Stimulated activated CD8-positive, alpha-beta memory T cell treated with anti-CD3 and anti-CD28 coated beads, Interleukin-4, amount 100 ng/mL, for 24 hours (primary cell): ENCODE data around the gene SIAH3.
"Not testable (repeated sequence)": the region's sequence is repeated elsewhere in the genome, so short reads cannot be mapped to it uniquely, and the experiment has no call there.

Experiments used
- DNase-seq: peaks from one replicate; pipeline ENCODE4 v3.0.0-alpha.2; 2020; ENCODE audit warnings: low read depth

SIAH3 gene

DNA sequence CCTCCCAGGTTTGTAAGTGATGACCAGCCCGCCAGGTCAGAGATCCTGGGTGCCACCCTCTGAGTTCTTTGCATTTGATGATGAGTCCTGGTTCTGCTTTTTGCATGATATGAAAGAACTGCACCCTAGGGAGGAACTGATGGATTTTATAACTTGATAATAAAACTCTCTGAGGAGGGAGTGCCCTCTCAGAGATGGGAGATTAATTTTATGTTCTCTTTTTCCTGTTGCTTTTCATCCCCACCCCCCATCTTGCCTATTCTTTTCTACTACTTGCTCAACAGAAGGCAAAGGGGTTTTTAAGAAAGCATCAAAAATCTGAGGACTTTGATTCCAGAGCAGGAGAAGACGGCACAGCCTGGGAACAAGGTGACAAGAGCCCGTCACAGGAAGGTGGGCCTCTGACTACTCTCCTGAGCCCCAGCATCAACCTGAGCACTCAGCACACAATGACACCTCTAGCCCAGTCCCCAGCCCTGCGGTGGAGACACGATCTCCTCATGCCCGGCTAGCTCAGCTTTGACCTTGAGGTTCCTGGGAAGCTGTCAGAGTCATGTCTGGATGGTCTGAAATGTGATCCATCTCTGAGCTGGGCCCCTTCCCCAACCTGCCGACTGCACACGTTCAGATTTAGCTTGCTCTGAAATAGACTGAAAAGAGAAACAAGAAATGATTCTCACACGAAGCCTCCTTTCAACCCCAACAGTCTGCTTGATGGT is 69.1 kb downstream of the SIAH3 start:
- DNase-seq = no peak

DNA sequence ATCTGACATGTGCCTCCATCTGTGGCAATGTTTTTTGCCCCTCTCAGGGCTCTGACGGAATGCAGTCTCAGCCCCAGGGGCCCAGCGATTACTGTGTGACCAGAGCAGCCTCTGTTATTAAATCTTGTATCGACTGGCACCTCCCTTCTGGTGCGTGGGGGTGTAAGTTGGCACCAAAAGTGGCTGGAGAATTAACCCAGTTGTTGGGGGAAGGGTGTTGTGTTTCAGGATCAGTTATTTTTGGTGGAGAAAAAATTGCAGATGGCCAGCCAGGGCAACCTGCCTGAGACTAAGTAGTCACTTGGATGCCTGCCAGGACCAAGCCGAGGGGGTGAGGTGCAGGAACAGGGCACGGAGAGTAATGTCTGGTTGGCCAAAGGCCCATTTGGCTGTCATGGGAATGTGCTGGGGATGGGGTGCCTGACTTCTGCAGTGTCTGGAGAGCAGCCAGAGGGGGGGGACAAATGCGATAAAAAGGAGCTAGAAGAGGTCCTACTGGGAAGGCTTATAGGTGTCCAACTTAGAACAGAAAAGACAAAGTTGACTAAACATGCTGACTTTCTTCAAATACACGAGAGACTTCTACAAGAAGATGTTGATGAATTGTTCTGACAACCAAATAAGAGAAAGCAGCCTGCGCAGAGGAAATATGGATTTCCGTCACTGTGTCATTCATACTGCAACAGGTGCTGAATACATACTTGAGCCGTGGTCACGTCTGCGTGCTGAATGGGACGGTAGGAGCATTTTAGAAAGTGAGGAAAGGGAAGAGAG is 69.8 kb downstream of the SIAH3 start:
- DNase-seq = no peak

DNA sequence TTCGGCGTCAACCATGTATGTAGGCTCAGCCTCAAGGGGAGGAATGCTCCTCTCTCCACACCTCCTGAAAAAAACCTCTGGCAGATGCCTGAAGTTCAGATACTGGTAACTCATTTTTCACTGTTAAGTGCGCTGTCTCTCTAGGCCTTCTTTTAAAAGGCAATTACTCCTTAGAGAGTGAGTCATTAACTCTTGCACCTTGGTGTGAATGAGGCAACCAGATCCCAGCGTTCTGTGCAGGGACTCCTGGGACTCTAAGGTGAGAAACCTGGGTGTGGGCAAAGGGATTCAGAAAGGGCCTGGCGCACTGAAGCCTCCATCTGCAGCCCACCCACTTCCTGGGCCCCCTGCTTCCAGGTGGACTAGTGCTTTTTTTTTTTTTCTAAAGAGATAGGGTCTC is 71.7 kb downstream of the SIAH3 start:
- DNase-seq = no peak

DNA sequence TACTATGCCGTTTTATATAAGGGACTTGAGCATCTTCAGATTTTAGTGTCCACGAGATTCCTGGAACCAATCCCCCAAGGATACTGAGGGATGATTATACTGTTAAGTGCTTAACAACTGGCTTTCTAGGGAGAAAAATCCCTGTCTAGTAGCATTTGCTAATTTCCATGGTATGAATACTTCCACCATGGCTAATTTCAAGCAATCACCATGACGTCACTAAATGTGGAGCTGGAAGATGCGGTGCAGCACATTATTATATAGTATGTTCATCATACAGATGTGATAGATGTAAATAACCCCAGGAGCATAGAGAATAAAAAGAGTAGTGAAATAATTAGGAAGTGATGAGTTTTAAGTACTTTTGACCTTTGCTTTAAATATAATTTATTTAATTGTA is 72.7 kb downstream of the SIAH3 start:
- DNase-seq = no peak

DNA sequence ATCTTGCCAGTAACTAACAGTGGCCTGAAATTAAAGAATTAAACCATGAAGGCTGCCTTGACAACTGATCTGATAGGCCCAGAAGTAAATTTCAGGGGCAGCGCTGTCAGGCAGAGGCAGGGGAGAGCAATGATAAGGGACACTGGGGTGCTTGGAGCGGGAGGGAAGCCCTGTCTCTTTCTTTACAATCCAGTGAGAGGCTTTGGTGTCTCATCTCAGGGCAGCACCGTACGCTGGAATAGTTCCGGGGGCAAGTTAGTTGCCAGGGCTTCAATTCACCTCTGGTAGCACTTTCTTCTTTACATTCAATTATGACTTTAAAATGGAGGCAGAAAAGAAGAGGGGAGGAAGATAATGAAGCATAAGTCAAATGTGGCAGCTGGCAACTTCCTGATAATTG is 74.8 kb downstream of the SIAH3 start:
- no peak for DNase-seq

DNA sequence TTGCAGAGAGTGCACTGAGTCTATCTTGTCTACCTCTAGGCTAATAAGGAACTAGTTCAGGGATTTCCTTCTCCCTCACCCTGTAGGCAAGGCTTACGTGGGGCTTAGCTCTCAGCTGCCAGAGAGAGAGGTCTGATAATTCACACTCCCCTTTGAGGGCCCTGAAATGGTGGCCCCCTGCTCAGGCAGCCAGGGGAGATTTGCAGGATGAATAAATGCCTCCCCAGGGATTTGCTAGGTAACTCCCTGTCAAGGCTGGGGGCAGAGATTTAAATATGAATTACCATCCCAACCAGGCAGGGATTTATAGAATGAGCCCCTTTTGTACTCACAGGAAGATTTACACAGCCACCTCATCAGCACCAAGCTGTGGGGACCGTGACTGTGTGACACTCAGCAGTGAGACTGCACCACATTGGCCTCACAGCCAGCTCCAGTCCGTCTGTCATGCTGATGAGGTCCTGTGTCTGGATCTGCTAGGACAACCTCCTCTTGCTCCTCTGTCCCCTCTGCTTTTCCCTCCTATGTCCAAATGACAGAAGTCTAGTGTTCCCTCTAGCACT is 76.1 kb downstream of the SIAH3 start:
- no peak for DNase-seq

DNA sequence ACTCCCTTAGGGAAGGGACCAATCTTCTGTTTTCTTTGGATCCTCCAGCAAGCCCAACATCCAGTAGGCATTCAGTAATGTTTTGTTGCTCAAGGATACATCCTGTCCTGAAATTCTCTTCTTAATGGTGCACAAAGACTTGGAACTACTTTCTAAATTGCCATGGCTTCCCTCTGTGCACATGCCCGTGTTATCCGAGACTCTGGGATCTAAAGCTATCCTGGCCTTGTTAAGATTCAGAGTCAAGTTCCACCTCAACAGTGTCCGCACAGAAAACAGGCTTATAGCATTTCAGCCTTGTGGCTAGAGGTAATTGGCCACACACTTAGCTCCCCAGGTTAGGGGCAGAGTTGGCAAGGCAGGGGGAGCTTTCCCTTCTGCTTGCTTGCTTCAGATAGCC is 77.6 kb downstream of the SIAH3 start:
- no peak for DNase-seq

DNA sequence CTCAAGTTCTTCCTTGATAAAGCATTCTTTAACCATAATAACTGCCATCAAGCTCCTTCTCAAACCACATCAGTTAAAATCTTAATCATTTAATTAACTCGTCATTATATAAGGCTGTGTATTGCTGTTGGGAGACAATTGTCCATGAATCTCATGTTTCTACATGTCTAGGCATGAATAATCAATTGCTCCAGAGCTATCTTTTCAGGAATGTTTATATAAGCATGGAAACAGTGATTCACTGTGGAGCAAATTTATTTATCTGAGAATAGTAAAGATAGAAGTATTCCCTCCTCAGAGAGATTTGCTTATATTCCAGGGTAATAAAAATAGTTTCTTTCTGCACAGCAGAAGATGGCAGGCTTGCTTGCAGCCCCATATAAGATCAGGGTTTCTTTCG is 78.3 kb downstream of the SIAH3 start:
- no peak for DNase-seq

DNA sequence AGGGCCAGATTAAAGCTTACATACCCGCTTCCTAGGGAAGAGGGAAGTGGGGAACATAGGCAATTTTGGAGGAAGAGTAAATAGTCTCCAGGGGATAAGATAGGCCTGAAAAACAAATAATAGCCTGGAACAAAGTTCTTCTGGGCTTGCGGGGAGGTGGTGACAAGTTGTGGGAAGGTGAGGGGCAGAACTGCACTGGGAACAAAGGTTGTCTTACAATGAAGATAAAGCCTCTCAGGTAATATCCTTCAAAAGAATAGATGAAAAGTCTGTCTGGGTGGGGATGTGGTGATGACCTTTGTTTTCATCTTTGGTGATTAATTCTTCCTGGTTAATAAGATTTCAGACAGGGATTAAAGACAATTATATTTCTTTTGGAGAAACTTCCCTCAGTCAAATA is 80.7 kb downstream of the SIAH3 start:
- DNase-seq = no peak

DNA sequence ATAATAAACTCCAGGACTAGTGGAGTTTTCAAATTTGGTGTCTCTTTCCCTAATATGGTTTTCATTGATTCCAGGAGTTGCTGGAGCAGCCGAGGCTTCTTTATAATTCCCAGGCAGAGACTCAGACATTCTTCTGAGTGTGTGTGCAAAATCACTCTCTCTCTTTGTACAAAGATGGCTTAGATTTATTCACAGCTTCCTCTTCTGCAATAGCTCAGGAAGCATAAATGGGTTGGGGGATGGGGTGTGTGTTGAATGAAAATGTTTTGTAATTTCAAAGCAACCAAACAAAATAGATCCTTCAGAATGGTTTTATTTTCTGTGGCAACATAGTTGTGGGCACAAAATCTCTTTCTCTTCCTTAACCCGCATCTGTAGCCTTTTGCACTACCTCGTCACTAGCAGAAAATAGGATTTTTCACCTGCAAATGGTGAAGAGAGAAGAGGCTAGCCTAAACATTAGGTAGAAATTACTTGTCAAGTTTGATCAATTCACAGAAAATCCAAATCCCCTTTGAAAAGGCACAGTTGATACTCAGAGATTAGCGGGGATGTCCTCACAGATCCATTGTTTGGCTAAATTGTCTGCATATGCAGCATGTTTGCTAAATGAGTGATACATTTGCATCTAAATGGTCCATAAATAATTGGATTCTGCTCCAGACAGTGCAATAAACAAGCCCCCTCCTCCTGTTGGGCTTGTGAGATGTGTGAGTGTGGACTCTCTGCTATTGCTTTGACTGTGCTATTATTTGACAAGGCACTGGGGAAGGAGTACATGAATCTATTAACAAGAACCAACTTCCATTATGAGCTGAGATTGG is 82.7 kb downstream of the SIAH3 start:
- DNase-seq = no peak

DNA sequence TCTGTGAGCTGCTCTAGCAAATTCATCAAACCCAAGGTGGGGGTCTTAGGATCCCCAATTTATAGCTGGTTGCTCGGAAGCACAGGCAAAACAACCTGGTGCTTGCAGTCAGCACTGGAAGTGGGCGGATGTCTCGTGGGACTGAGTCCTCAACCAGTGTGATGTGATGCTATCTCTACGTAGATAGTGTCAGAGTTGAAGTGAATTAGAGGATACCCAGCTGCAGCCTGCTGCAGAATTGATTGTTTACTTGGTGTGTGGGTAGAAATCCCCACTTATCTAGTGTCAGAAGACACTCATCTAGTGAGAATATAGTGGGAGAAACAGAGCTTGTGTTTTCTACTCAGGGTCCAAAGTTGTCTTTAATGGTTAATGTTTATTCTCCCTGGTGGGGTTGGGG is 86.1 kb downstream of the SIAH3 start:
- no peak for DNase-seq

DNA sequence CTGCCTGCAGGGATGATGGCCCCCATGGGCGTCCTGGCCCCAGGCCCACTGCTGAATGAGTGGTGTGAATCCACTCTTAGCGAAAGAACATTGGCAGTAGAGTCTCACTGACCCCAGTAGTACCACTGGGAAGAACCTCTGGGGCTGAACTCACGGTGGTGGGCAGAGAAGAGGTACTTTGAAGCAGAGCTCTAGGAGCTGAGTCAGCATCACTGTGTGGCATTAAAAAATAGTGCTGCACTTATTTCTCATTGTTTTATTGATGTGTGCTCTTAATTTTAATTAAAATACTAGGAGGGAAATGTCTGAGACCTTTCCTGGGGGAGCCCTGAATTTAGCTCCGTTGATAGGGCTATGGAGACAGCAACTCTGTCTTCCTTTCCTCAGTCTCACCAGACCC is 88.1 kb downstream of the SIAH3 start:
- DNase-seq = no peak

DNA sequence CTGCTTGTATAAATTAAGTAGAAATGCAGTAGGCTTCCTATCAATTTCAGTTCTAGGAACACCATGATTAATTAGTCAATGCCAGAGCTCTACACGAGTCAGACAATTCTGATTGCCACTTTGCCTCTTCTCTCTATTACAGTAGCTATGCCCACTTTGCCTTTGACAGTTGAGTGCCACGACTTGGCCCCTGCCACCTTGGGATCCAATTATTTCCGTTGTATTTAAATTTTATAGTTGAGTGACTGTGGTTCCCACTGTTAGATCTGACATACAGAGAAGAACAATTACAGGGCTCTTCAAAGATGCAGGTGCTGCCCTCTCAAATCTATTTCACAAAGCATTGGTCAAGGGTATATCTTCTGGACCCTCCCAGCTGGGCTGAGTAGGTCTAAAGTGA is 94.0 kb downstream of the SIAH3 start:
- DNase-seq = not testable (repeated sequence)

DNA sequence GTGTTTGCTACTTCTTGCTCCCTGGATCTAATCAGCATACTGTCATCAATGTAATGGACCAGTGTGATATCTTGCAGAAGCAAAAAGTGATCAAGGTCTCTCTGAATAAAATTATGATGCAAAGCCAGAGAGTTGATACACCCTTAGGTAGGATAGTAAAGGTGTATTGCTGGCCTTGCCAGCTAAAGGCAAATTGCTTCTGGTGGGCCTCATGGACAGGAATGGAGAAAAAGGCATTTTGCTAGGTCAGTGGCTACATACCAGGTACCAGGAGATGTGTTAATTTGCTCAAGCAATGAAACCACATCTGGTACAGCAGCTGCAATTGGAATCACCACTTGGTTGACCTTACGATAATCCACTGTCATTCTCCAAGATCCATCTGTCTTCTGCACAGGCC is 95.1 kb downstream of the SIAH3 start:
- not testable (repeated sequence) for DNase-seq

DNA sequence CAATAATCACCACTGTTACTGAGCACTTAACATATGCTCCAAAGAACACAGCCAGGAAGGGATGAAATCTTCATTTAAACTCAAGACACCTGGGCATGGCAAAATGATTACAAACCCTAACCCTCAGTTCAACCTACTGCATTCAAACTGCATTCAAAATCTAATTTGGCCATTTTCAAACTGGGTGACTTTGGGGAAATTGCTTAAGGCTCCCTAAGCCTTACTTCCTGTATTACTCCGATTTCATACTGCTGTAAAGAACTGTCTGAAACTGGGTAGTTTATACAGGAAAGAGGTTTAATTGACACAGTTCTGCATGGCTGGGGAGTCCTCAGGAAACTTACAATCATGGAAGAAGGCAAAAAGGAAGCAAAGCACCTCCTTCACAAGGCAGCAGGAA is 99.0 kb downstream of the SIAH3 start:
- no peak for DNase-seq

DNA sequence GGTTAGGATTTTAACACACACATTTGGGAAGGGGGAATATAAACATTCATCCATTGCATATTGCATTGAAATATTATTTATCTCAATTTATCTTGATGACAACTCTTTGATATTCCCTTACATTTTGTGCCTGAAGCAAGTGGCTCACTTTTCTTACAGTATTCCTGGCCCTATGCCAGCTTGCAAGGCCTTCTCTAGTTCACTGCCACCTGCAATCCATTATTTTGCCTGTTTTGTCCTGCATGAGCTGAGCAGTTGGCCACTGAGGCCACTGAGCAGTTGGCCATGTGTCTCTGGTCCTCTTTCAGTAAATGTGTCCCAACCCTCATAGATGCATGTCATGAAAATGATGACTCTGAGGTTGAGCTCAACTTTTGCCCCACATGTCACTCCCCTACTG is 99.7 kb downstream of the SIAH3 start:
- no peak for DNase-seq

DNA sequence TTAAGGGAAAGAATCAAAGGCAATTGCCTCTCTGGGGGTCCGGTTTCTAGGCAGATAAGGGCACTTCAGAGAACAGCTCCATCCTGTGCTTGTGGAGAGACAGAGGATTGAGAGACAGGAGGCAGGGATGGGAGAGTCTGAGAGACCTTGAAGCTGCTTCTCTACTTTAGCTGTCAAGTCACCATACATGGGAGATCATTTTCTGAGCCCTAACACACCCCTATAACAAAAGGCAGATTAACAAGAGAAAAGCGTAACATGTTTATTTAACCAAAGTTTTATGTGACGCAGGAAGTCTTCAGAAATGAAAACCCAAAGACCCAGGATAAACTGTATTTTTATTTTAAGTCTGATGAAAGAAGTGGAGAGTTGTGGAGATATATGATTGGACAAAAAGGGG is 101.0 kb downstream of the SIAH3 start:
- no peak for DNase-seq

DNA sequence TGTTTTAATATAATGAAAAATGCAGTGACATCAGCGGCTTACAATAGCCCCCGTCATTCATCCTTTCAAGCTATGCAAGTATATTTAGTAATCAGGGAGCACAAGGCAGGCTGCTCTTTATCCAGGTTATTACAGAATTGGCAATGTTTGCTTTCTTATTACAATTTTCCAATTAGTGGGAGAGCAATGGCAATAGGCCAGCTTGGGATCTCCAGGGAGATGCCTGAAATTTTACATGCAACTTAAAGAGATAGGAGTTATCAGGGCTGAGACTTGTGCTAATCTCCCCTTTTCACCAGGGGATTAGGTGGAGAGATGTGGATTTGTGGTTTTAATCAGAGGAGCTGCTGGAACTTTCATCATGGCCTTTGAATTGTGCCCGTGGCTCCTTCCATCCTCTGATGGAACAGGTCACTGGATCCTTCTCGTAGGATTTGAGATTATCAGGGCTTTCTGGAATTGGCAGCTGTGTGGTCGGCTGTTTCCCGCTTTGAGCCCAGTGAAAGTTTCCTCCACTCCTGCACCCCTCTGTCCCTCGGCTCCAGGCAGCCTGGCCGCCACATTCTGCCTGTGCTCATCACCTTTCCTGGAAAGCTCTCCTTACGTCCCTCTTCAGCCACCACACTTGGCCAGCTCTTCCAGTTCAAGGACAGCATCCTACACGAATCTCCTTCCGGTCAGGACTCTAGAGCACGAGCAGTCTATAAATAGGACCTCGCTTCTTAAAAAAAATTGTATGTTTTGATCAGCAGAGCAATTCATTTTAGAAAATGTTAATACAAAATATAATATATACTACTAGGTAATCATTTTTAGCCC is 102.4 kb downstream of the SIAH3 start:
- no peak for DNase-seq

DNA sequence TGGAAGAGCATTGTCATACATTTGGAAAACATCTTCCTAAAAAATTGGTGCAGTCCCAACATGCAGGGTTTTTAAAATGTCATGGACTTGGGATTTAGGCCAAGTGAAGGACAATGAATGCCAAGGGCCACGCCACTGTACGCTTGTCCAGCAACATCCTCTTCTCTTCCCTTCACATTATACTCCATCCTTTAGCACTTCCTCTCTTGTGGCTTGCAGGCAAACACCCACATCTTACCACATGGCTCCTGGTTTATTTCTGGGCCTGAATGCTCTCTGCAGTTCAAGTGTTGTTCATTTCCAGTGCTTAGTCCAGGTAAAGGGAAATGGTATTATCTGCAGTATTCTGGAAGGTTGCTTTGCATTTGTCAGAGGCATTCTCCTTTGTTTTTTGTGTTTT is 104.5 kb downstream of the SIAH3 start:
- DNase-seq = no peak

DNA sequence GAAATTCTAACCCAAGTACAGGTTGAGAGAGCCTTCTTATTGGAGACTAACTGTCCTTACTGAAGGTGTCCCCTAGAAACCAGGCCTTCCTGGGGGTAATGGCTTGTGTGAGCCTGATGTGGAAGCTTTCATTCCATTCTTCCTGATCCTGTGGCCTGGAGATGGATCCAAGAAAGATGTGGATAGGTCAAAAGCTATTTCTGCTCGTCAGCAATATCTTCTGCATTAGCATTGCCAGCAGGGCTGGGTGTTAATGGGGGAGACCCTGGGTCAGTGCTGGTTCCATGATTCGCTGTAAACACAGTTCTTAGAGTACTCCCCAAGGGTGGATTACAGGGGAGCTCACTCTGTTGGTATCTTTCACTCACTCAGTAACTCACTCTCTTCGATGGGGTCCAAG is 106.6 kb downstream of the SIAH3 start:
- DNase-seq = no peak

DNA sequence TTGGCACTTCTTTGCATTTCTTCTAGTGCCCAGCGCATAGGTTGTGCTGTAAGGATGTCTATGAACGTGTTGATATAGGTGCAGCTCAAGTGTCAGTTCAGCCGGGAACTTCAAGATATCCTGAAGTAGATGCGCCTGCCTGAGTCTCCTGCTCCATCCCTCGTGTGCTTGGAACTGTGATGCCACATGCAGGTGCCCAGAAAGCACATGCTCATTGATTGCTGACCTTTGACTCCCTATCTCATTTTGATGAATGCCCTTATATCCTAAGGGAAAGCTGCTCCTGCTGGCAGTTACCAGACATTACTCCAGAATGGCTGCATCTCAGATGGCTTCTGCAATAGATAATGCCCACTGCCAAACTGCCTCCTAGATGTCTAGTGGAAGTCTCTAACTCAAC is 108.6 kb downstream of the SIAH3 start:
- no peak for DNase-seq

DNA sequence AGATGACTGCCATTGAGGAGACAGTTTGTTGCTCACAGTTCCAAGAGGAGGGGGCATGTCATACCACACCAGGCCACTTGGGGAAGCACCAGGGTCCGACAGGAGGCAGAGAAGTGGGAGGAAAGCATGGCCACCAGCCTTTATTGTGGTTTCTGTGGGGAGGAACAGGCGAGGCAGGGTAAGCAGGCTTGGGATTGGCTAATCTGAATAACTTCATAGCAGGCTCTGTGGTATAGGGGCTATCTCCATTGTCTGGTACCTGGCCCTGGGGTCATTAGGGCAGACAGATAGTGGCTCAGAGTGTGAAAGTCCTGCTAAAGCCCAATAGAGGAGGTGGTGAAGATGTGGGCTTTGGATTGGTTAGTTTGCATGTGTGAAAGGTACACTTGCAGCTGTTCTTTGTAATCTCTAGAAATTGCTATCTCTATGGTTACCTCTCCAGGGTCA is 114.0 kb downstream of the SIAH3 start:
- DNase-seq = no peak
